Adrenal gland (tissue), 12 donors: ENCODE data around the gene USP25. TPM values are rescaled to one million over a fixed set of nuclear protein-coding genes. Genes with fewer than 3 reads are reported as not detected.
A peak's percentile ranks its signal among the peaks of the same experiment; 100 is the strongest.

ENCODE experiments used
- DNase-seq, 7 donors: peaks; one replicate each; pipeline ENCODE4 v3.0.0-alpha.2; 2019 to 2020
- H3K27ac ChIP-seq, 5 donors: fragments of 200-600 bp; sonication (generic) in 4 of 5; 1 replicate in 3 of 5; 2 replicates in 2 of 5; pipeline versions ENCODE4 v1.5.1 to v1.8.0; 2016 to 2020; ENCODE audit warnings: mild to moderate bottlenecking in 1 of 5
- H3K27me3 ChIP-seq: fragments of 200-600 bp; 2 replicates; pipeline ENCODE4 v1.8.0; 2021
- H3K36me3 ChIP-seq, 2 donors: fragments of 200-600 bp; replicated peaks in 1 of 2; 1 replicate in 1 of 2; 2 replicates in 1 of 2; pipeline versions ENCODE4 v1.5.1 to v1.8.0; 2018 to 2022
- H3K4me1 ChIP-seq, 2 donors: fragments of 200-600 bp; replicated peaks in 1 of 2; 1 replicate in 1 of 2; 2 replicates in 1 of 2; pipeline versions ENCODE4 v1.5.1 to v1.8.0; 2018 to 2021
- H3K4me3 ChIP-seq, 4 donors: fragments of 200-600 bp; sonication (generic) in 3 of 4; one replicate each; pipeline ENCODE4 v1.5.1; 2016 to 2018
- H3K9me3 ChIP-seq, 3 donors: fragments of 200-600 bp; sonication (generic) in 1 of 3; replicated peaks in 1 of 3; 1 replicate in 2 of 3; 2 replicates in 1 of 3; pipeline versions ENCODE4 v1.5.1 to v1.8.0; 2016 to 2021
- POLR2A ChIP-seq, 2 donors: fragments of 450-650 bp; IDR thresholded peaks; one replicate each; pipeline ENCODE4 v1.6.1; 2017; ENCODE audit warnings: antibody characterized with exemption in 2 of 2, mild to moderate bottlenecking in 2 of 2, moderate library complexity in 1 of 2
- WGBS, 4 donors: extraction: QIAGEN DNeasy Blood & Tissue Kit in 2 of 4; methylation state at CpG; one replicate each; pipeline versions ENCODE4 v1.1.5 to v1.1.7; 2013 to 2017; 5-methylcytosine and 5-hydroxymethylcytosine counted together
- intact Hi-C, 2 donors: fragments of 100-400 bp; cut with DNase I; formaldehyde crosslinking; loops; one replicate each; pipeline versions ENCODE4 v1.14.1 to v1.15.0; 2022 to 2023
- polyA plus RNA-seq, 3 donors: library from polyadenylated mRNA; stranded (reverse); fragments of 200-250 nt in 2 of 3; fragments of 350-450 nt in 1 of 3; fragmentation: Illumina TruSeq in 1 of 3; extraction: RNeasy Lipid Tissue Mini Kit (QIAGEN cat#74804) in 1 of 3; gene quantifications; one replicate each; pipeline ENCODE4 v1.2.3, GENCODE V29; 2013 to 2014
- total RNA-seq, 9 donors: library from RNA; depleted of rRNA in 4 of 9; stranded (reverse); fragments of >200 nt in 4 of 9; fragments of 120-200 nt in 1 of 9; fragmentation: NEBNext Ultra II Directional in 1 of 9; extraction: Animal tissue kit (Norgen Biotek cat#: 25700) in 1 of 9; gene quantifications; one replicate each; pipeline versions ENCODE4 v1.1.0 to v1.2.4, GENCODE V29; 2013 to 2023
- TF ChIP-seq, protein P1 (sequence below), 6 experiments: fragments of 450-650 bp in 4 of 6; fragments of 200-600 bp in 2 of 6; sonication (generic) in 1 of 6; IDR thresholded peaks; 1 replicate in 5 of 6; 2 replicates in 1 of 6; pipeline versions ENCODE4 v1.5.1 to v1.8.0; 2016 to 2021; ENCODE audit warnings: antibody characterized with exemption in 6 of 6, mild to moderate bottlenecking in 2 of 6, moderate library complexity in 1 of 6
- donor health status: healthy with polysubstance abuse.
- donor health status: Bipolar disorder and iron deficiency.
- donor health status: DM: yes; HTN: yes; CAD: no.
- donor health status: DM: no; HTN: no; CAD: no.
- donor health status: DM: no; HTN: no; CAD: no.
- donor health status: DM: yes; HTN: yes; CAD: no.

USP25 gene
- total and polyA plus RNA-seq, 12 donors, result 11.8 to 47.4 (median 38.3) TPM

DNA sequence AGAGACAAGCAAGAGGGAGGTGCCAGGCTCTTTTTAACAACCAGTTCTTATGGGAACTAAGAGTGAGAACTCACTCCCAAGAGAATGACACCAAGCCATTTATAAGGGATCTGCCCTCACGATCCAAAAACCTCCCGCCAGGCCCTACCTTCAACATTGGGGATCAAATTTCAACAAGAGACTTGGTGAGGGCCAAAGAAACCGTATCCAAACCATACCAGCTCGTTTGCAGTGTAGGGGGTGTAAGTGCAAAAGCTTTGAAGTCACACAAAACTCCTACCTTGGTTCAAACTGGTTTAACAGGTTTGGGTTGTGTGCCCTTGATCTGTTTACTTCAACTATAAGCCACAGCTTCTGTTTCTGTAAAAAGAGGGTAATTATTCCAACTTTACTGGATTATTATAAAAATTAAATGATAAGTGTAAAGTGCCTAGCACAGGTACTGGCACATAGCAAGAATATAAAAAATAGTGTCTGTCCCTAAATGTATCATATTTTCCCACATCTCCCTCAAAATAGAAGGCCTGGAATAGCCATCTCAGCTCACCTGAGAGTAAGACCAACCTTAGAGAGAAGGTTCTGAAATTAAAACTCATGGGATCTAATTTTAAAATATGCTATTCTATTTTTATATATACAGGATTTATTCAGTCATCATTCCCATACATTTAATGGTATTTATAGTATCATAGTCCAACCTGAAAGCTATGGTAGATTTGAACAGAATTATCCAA lies 7.0 kb upstream of the USP25 start:
- Histone ChIP-seq H3K4me1 (no peaks in the 10 kb centered on the region), H3K27me3 (no peaks in the 10 kb centered on the region), H3K4me3 (no peak overlapping the region), H3K36me3 (no peaks in the 10 kb centered on the region), H3K9me3 (no peaks in the 10 kb centered on the region), H3K27ac (no peak overlapping the region)
- TF ChIP-seq, protein P1, sequence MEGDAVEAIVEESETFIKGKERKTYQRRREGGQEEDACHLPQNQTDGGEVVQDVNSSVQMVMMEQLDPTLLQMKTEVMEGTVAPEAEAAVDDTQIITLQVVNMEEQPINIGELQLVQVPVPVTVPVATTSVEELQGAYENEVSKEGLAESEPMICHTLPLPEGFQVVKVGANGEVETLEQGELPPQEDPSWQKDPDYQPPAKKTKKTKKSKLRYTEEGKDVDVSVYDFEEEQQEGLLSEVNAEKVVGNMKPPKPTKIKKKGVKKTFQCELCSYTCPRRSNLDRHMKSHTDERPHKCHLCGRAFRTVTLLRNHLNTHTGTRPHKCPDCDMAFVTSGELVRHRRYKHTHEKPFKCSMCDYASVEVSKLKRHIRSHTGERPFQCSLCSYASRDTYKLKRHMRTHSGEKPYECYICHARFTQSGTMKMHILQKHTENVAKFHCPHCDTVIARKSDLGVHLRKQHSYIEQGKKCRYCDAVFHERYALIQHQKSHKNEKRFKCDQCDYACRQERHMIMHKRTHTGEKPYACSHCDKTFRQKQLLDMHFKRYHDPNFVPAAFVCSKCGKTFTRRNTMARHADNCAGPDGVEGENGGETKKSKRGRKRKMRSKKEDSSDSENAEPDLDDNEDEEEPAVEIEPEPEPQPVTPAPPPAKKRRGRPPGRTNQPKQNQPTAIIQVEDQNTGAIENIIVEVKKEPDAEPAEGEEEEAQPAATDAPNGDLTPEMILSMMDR (IDR thresholded peaks at IDR 0.05), result no peak
- TF ChIP-seq POLR2A (IDR thresholded peaks at IDR 0.05), result no peak
- intact Hi-C loops, result no loop called here
- 55 to 73% (median 65%) methylated on average over 4 of the region's 4 CpGs for WGBS, 4 donors
- no peak for DNase-seq

DNA sequence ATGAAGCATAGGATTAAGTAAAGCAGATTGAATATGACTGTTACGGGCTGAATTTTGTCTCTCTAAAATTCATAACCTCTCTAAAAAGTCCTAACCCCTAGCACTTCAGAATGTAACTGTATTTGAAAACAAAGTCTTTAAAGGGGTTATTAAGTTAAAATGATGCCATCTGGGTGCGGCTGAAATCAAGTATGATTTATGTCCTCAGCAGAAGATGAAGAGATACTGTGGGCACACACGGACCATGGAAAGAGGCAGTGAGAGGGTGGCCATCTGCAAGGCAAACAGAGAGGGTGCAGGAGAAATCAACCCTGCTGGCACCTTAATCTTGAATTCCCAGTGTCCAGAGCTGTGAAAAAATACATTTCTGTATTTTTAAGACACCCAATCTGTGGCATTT lies 3.8 kb upstream of the USP25 start:
- no peak for DNase-seq
- peaks cover 0 to 5% of the 10 kb centered on the region in 2 donors for H3K4me1 ChIP-seq
- H3K36me3 ChIP-seq, result no peaks in the 10 kb centered on the region
- H3K27me3 ChIP-seq, result no peaks in the 10 kb centered on the region
- TF ChIP-seq, protein P1 (IDR thresholded peaks at IDR 0.05), result no peak
- no peak for TF ChIP-seq POLR2A (IDR thresholded peaks at IDR 0.05)
- no peak overlapping the region for H3K27ac ChIP-seq
- intact Hi-C loops, result no loop called here
- 80 to 83% (median 82%) methylated on average over 3 of the region's 3 CpGs for WGBS, 4 donors
- no peak overlapping the region for H3K4me3 ChIP-seq
- no peaks in the 10 kb centered on the region for H3K9me3 ChIP-seq

DNA sequence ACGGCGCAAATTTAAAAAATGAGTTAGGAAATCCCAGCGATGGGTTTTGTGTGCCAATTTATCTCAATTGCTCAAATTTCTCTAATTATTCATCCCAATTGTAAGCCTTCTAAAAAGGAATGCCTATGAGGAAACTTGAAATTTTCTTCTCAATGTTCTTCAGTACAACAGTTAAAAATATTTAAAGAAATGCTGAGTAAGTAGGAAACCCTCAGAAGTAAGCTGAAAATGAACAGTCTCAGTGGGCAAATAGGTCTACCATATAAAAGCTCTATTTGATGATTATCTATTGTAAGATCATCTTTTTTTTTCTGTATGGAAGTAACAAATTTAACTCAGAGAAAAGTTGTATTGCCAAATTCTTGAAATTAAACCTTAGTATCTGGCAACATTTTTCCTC lies 1.7 kb upstream of the USP25 start:
- H3K27me3 ChIP-seq, result no peaks in the 10 kb centered on the region
- DNase-seq, result no peak
- intact Hi-C loops, result no loop called here
- no peak overlapping the region for H3K4me3 ChIP-seq
- 95 to 98% (median 97%) methylated on average over 3 of the region's 3 CpGs for WGBS, 4 donors
- TF ChIP-seq POLR2A (IDR thresholded peaks at IDR 0.05), result no peak
- TF ChIP-seq, protein P1 (IDR thresholded peaks at IDR 0.05), result no peak
- H3K36me3 ChIP-seq, result no peaks in the 10 kb centered on the region
- H3K4me1 ChIP-seq, result peaks cover 7 to 25% of the 10 kb centered on the region in 2 donors
- H3K9me3 ChIP-seq, result no peaks in the 10 kb centered on the region
- no peak overlapping the region for H3K27ac ChIP-seq

DNA sequence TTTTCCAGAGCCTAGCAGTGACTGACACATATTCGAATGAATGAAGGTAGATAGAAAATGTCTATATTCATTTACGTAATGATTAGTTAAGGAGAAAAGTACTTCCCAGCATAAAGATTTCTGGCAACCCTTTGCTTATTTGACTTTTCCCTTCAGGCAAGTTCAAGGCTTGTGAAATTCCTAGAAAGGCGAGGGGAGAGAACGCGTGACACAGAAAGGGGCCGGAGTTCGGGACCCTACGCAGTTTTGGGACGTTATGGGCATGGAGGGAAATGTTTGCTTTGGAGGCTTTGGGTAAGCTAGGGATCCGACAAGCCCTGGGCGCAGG lies 472 bp upstream of the USP25 start:
- peak overlapping the region in 2 of 4 donors; percentile 43 to 89 for H3K4me3 ChIP-seq
- 1 to 6% (median 3%) methylated on average over 11 of the region's 11 CpGs for WGBS, 4 donors

More for the DNA sequence above, 472 bp upstream of the USP25 start:
- TF ChIP-seq POLR2A (IDR thresholded peaks at IDR 0.05), result no peak
- TF ChIP-seq, protein P1 (IDR thresholded peaks at IDR 0.05), result no peak
- intact Hi-C loops, result no loop called here
- Histone ChIP-seq H3K36me3 (no peaks in the 10 kb centered on the region), H3K27me3 (no peaks in the 10 kb centered on the region), H3K4me1 (peaks cover 7 to 29% of the 10 kb centered on the region in 2 donors), H3K27ac (peak overlapping the region in 4 of 5 donors; percentile 88 to 99 (median 93)), H3K9me3 (no peaks in the 10 kb centered on the region)
- DNase-seq, result no peak
